Stimulated activated naive B cell treated with anti-CD40 and anti-IgM and Interleukin-4, amounts not matched to agents 10 μg/mL and 1 μg/mL and 100 μg/mL, for 72 hours (primary cell): ENCODE measurements around the gene LEF1.
A peak's percentile ranks its signal among the peaks of the same experiment; 100 is the strongest.

Experiments used
- ATAC-seq, 2 donors: fragments of 150-1000 bp; cut with Tn5 transposase; replicated peaks; 2 replicates each; pipeline ENCODE4 v1.10.0; 2021; ENCODE audit warnings: moderate library complexity in 1 of 2
- DNase-seq: peaks from one replicate; pipeline ENCODE4 v3.0.0; 2021
- H3K27ac Mint-ChIP-seq: one replicate; pipeline ENCODE4 v1.8.0; 2022; ENCODE audit warnings: mild to moderate bottlenecking, mixed read lengths
- H3K27me3 Mint-ChIP-seq, 2 donors: one replicate each; pipeline ENCODE4 v1.8.0; 2022; ENCODE audit warnings: mixed read lengths in 2 of 2
- H3K36me3 Mint-ChIP-seq, 2 donors: one replicate each; pipeline ENCODE4 v1.8.0; 2022; ENCODE audit warnings: mixed read lengths in 2 of 2, mild to moderate bottlenecking in 1 of 2
- H3K4me1 Mint-ChIP-seq, 2 donors: one replicate each; pipeline ENCODE4 v1.8.0; 2022; ENCODE audit warnings: mixed read lengths in 2 of 2, mild to moderate bottlenecking in 1 of 2
- H3K4me3 Mint-ChIP-seq, 2 donors: one replicate each; pipeline ENCODE4 v1.8.0; 2022; ENCODE audit warnings: mild to moderate bottlenecking in 2 of 2, mixed read lengths in 2 of 2, moderate library complexity in 1 of 2
- H3K9me3 Mint-ChIP-seq, 2 donors: one replicate each; pipeline ENCODE4 v1.8.0; 2022; ENCODE audit warnings: mixed read lengths in 2 of 2, mild to moderate bottlenecking in 1 of 2

Gene LEF1

GRCh38 chr4:108149588-108150380 is 18.9 kb downstream of the LEF1 start:
- ATAC-seq (no peak), DNase-seq (no peak)
- peaks cover 3 to 6% of the 10 kb centered on the region in 2 donors for H3K36me3 Mint-ChIP-seq
- H3K27me3 Mint-ChIP-seq, result peaks cover 0 to 4% of the 10 kb centered on the region in 2 donors
- no peak overlapping the region for H3K27ac Mint-ChIP-seq
- H3K4me1 Mint-ChIP-seq, result peaks cover 2 to 4% of the 10 kb centered on the region in 2 donors
- no peaks in the 10 kb centered on the region for H3K9me3 Mint-ChIP-seq
- no peak overlapping the region for H3K4me3 Mint-ChIP-seq

- peaks cover 0 to 4% of the 10 kb centered on the region in 2 donors for H3K27me3 Mint-ChIP-seq
- no peaks in the 10 kb centered on the region for H3K9me3 Mint-ChIP-seq
- H3K4me3 Mint-ChIP-seq, result no peak overlapping the region
- peaks cover 2 to 4% of the 10 kb centered on the region in 2 donors for H3K4me1 Mint-ChIP-seq
- H3K27ac Mint-ChIP-seq, result no peak overlapping the region
- ATAC-seq, result no peak
- H3K36me3 Mint-ChIP-seq, result peaks cover 3 to 6% of the 10 kb centered on the region in 2 donors
- no peak for DNase-seq
These were observed 20.4 kb downstream of the LEF1 start for GRCh38 chr4:108148316-108148715.

GRCh38 chr4:108146819-108147218 is 21.9 kb downstream of the LEF1 start:
- ATAC-seq (no peak), DNase-seq (no peak)
- Mint-ChIP-seq H3K27ac (no peak overlapping the region), H3K4me3 (no peak overlapping the region), H3K36me3 (no peaks in the 10 kb centered on the region), H3K9me3 (no peaks in the 10 kb centered on the region), H3K4me1 (peaks cover 0 to 4% of the 10 kb centered on the region in 2 donors), H3K27me3 (no peaks in the 10 kb centered on the region)

- DNase-seq (no peak), ATAC-seq (no peak)
- no peaks in the 10 kb centered on the region for H3K9me3 Mint-ChIP-seq
- no peaks in the 10 kb centered on the region for H3K36me3 Mint-ChIP-seq
- no peak overlapping the region for H3K27ac Mint-ChIP-seq
- no peak overlapping the region for H3K4me3 Mint-ChIP-seq
- H3K27me3 Mint-ChIP-seq, result no peaks in the 10 kb centered on the region
- peaks cover under 1 to 4% of the 10 kb centered on the region in 2 donors for H3K4me1 Mint-ChIP-seq
These were observed 22.4 kb downstream of the LEF1 start for GRCh38 chr4:108146336-108146735.

GRCh38 chr4:108144451-108144850 is 24.3 kb downstream of the LEF1 start:
- H3K4me1 Mint-ChIP-seq, result peaks cover 2 to 3% of the 10 kb centered on the region in 2 donors
- peaks cover 0 to under 1% of the 10 kb centered on the region in 2 donors for H3K9me3 Mint-ChIP-seq
- no peak overlapping the region for H3K4me3 Mint-ChIP-seq
- ATAC-seq (no peak), DNase-seq (no peak)
- peaks cover 0 to under 1% of the 10 kb centered on the region in 2 donors for H3K36me3 Mint-ChIP-seq
- no peaks in the 10 kb centered on the region for H3K27me3 Mint-ChIP-seq
- H3K27ac Mint-ChIP-seq, result no peak overlapping the region

GRCh38 chr4:108143515-108143914 is 25.2 kb downstream of the LEF1 start:
- H3K27me3 Mint-ChIP-seq, result no peaks in the 10 kb centered on the region
- peaks cover 9 to 11% of the 10 kb centered on the region in 2 donors for H3K4me1 Mint-ChIP-seq
- ATAC-seq (no peak), DNase-seq (no peak)
- H3K9me3 Mint-ChIP-seq, result peaks cover 0 to 3% of the 10 kb centered on the region in 2 donors
- peaks cover 2 to 4% of the 10 kb centered on the region in 2 donors for H3K36me3 Mint-ChIP-seq
- H3K4me3 Mint-ChIP-seq, result no peak overlapping the region
- no peak overlapping the region for H3K27ac Mint-ChIP-seq

GRCh38 chr4:108142870-108143269 is 25.9 kb downstream of the LEF1 start:
- ATAC-seq, result no peak
- Mint-ChIP-seq H3K36me3 (peaks cover 2 to 4% of the 10 kb centered on the region in 2 donors), H3K9me3 (peaks cover 0 to 3% of the 10 kb centered on the region in 2 donors), H3K27ac (no peak overlapping the region), H3K4me3 (no peak overlapping the region), H3K27me3 (no peaks in the 10 kb centered on the region), H3K4me1 (peaks cover 12 to 14% of the 10 kb centered on the region in 2 donors)
- no peak for DNase-seq

- H3K27ac Mint-ChIP-seq, result no peak overlapping the region
- H3K27me3 Mint-ChIP-seq, result no peaks in the 10 kb centered on the region
- no peak overlapping the region for H3K4me3 Mint-ChIP-seq
- peaks cover 12 to 14% of the 10 kb centered on the region in 2 donors for H3K4me1 Mint-ChIP-seq
- peaks cover 0 to 3% of the 10 kb centered on the region in 2 donors for H3K9me3 Mint-ChIP-seq
- peaks cover 2 to 4% of the 10 kb centered on the region in 2 donors for H3K36me3 Mint-ChIP-seq
- no peak for DNase-seq
- no peak for ATAC-seq
These were observed 27.4 kb downstream of the LEF1 start for GRCh38 chr4:108141213-108141950.

GRCh38 chr4:108140328-108140727 is 28.4 kb downstream of the LEF1 start:
- H3K27me3 Mint-ChIP-seq, result no peaks in the 10 kb centered on the region
- no peak overlapping the region for H3K27ac Mint-ChIP-seq
- DNase-seq (no peak), ATAC-seq (no peak)
- peaks cover 0 to 3% of the 10 kb centered on the region in 2 donors for H3K9me3 Mint-ChIP-seq
- H3K36me3 Mint-ChIP-seq, result peaks cover 2 to 4% of the 10 kb centered on the region in 2 donors
- peaks cover 13 to 21% of the 10 kb centered on the region in 2 donors for H3K4me1 Mint-ChIP-seq
- no peak overlapping the region for H3K4me3 Mint-ChIP-seq

GRCh38 chr4:108139089-108139488 is 29.6 kb downstream of the LEF1 start:
- no peak for DNase-seq
- H3K27ac Mint-ChIP-seq, result peak overlapping the region; percentile 48
- peaks cover 15 to 26% of the 10 kb centered on the region in 2 donors for H3K4me1 Mint-ChIP-seq
- no peaks in the 10 kb centered on the region for H3K27me3 Mint-ChIP-seq
- H3K36me3 Mint-ChIP-seq, result peaks cover 4% of the 10 kb centered on the region in 2 donors
- ATAC-seq, result peak; percentile 51 to 73
- peak overlapping the region; percentile 43 to 49 for H3K4me3 Mint-ChIP-seq
- peaks cover 0 to 3% of the 10 kb centered on the region in 2 donors for H3K9me3 Mint-ChIP-seq

GRCh38 chr4:108135549-108136209 is 33.1 kb downstream of the LEF1 start:
- Mint-ChIP-seq H3K36me3 (peaks cover 4% of the 10 kb centered on the region in 2 donors), H3K9me3 (peaks cover 0 to 3% of the 10 kb centered on the region in 2 donors), H3K27ac (no peak overlapping the region), H3K4me3 (no peak overlapping the region), H3K4me1 (peaks cover 12 to 26% of the 10 kb centered on the region in 2 donors), H3K27me3 (no peaks in the 10 kb centered on the region)
- DNase-seq (no peak), ATAC-seq (no peak)

GRCh38 chr4:108130955-108131354 is 37.8 kb downstream of the LEF1 start:
- H3K9me3 Mint-ChIP-seq, result no peaks in the 10 kb centered on the region
- H3K4me1 Mint-ChIP-seq, result peaks cover 5 to 11% of the 10 kb centered on the region in 2 donors
- ATAC-seq (no peak), DNase-seq (no peak)
- peaks cover 0 to 2% of the 10 kb centered on the region in 2 donors for H3K36me3 Mint-ChIP-seq
- H3K27ac Mint-ChIP-seq, result no peak overlapping the region
- H3K27me3 Mint-ChIP-seq, result no peaks in the 10 kb centered on the region
- H3K4me3 Mint-ChIP-seq, result no peak overlapping the region

- Mint-ChIP-seq H3K4me3 (no peak overlapping the region), H3K27me3 (no peaks in the 10 kb centered on the region), H3K4me1 (peaks cover 0 to 2% of the 10 kb centered on the region in 2 donors), H3K27ac (no peak overlapping the region), H3K36me3 (no peaks in the 10 kb centered on the region), H3K9me3 (no peaks in the 10 kb centered on the region)
- DNase-seq (no peak), ATAC-seq (no peak)
These were observed 39.5 kb downstream of the LEF1 start for GRCh38 chr4:108129196-108129595.

- peaks cover 0 to 2% of the 10 kb centered on the region in 2 donors for H3K4me1 Mint-ChIP-seq
- ATAC-seq, result no peak
- no peak overlapping the region for H3K4me3 Mint-ChIP-seq
- no peaks in the 10 kb centered on the region for H3K9me3 Mint-ChIP-seq
- DNase-seq, result no peak
- H3K27me3 Mint-ChIP-seq, result no peaks in the 10 kb centered on the region
- no peak overlapping the region for H3K27ac Mint-ChIP-seq
- H3K36me3 Mint-ChIP-seq, result no peaks in the 10 kb centered on the region
These were observed 41.9 kb downstream of the LEF1 start for GRCh38 chr4:108126806-108127205.
